Right ventricle myocardium inferior (tissue), 1 donor: ENCODE results near the gene TELO2. TPM values are rescaled to one million over a fixed set of nuclear protein-coding genes. Genes with fewer than 3 reads are reported as not detected.

Experiments used
- ATAC-seq: fragments of 200-7000 bp; cut with Tn5 transposase; one replicate; pipeline ENCODE4 v1.9.1; 2020; ENCODE audit warnings: mild to moderate bottlenecking, moderate library complexity
- DNase-seq: peaks from one replicate; pipeline ENCODE4 v3.0.0; 2021; ENCODE audit errors: missing footprints
- intact Hi-C: fragments of 100-400 bp; cut with DNase I; formaldehyde crosslinking; loops from one replicate; pipeline ENCODE4 v1.11.0; 2022
- long read RNA-seq: library from polyadenylated mRNA; unstranded; transcript quantifications from one replicate; pipeline ENCODE4 v2.0.0, GENCODE V29; 2021
- total RNA-seq: library from RNA; stranded (reverse); fragmentation: NEBNext Ultra II Directional; extraction: Animal tissue kit (Norgen Biotek cat#: 25700); gene quantifications from one replicate; pipeline ENCODE4 v1.2.1, GENCODE V29; 2021
- donor health status: DM: no; HTN: yes; CAD: no; lungs with severe emphysema.

The TELO2 gene
- 18.9 TPM for total RNA-seq
- long read RNA-seq, transcript TELO2-201 (21 exons, 3,314 nt): major isoform, 37 of 66 reads
- long read RNA-seq, partial matches to known transcripts: 8 of 66 reads
- long read RNA-seq, other reads (novel, unspliced or antisense): 21 of 66 reads

- intact Hi-C loops: loop anchor here (1.0 to 5.0 kb wide), 3 partner anchors 54 to 213 kb away; partner anchors contain the start of genes MAPK8IP3 and UQCC4
- DNase-seq (peak; percentile 90), ATAC-seq (peak; percentile 88)
These were observed at the start of gene TELO2 for GRCh38 chr16:1492923-1493745. Gene TELO2 (plus strand): TSS chr16:1493360. CDS start chr16:1494282, 922 bp downstream.

GRCh38 chr16:1443403-1443973 is 49.7 kb upstream of the TELO2 start:
- DNase-seq (no peak), ATAC-seq (no peak)
- intact Hi-C loops: no loop called here

- intact Hi-C loops: no loop called here
- ATAC-seq (no peak), DNase-seq (no peak)
These were observed 49.0 kb upstream of the TELO2 start, which contains the start of gene CCDC154 for GRCh38 chr16:1443980-1444729. Gene CCDC154 (minus strand): TSS chr16:1444556. CDS start chr16:1444322, 234 bp downstream.

GRCh38 chr16:1444730-1445517 is 48.2 kb upstream of the TELO2 start:
- ATAC-seq (no peak), DNase-seq (no peak)

GRCh38 chr16:1445518-1446203 is 47.5 kb upstream of the TELO2 start:
- no peak for DNase-seq
- ATAC-seq: no peak
- intact Hi-C loops: no loop called here

More at GRCh38 chr16:1444730-1445517, 48.2 kb upstream of the TELO2 start:
- intact Hi-C loops: no loop called here

GRCh38 chr16:1446296-1447080 is 46.7 kb upstream of the TELO2 start:
- intact Hi-C loops: no loop called here
- no peak for ATAC-seq
- DNase-seq: no peak

- DNase-seq: no peak
- ATAC-seq: no peak
- intact Hi-C loops: no loop called here
These were observed 45.2 kb upstream of the TELO2 start for GRCh38 chr16:1447965-1448364.

- intact Hi-C loops: no loop called here
- DNase-seq (peak; percentile 63), ATAC-seq (no peak)
These were observed 44.5 kb upstream of the TELO2 start for GRCh38 chr16:1448536-1449116.

- ATAC-seq (no peak), DNase-seq (no peak)
- intact Hi-C loops: no loop called here
These were observed 43.9 kb upstream of the TELO2 start for GRCh38 chr16:1449201-1449788.

- no peak for ATAC-seq
- intact Hi-C loops: no loop called here
- no peak for DNase-seq
These were observed 42.9 kb upstream of the TELO2 start for GRCh38 chr16:1450218-1450617.

GRCh38 chr16:1450841-1451240 is 42.3 kb upstream of the TELO2 start:
- no peak for ATAC-seq
- intact Hi-C loops: no loop called here
- DNase-seq: no peak

- no peak for ATAC-seq
- DNase-seq: peak; percentile 58
- intact Hi-C loops: no loop called here
These were observed 41.3 kb upstream of the TELO2 start for GRCh38 chr16:1451702-1452392.

- no peak for ATAC-seq
- intact Hi-C loops: no loop called here
- peak; percentile 53 for DNase-seq
These were observed 40.6 kb upstream of the TELO2 start for GRCh38 chr16:1452530-1452929.

- DNase-seq (no peak), ATAC-seq (no peak)
These were observed 39.8 kb upstream of the TELO2 start for GRCh38 chr16:1453316-1453715.

GRCh38 chr16:1454561-1454960 is 38.6 kb upstream of the TELO2 start:
- ATAC-seq (no peak), DNase-seq (peak; percentile 62)
- intact Hi-C loops: no loop called here

More at GRCh38 chr16:1453316-1453715, 39.8 kb upstream of the TELO2 start:
- intact Hi-C loops: no loop called here
